DOHH2 (cell line): ENCODE measurements around the gene GRIN2D.

Experiments used
- H3F3A ChIP-seq: fragments of 200-600 bp; sonication (generic), shearing (Covaris generic); 2 replicates; pipeline ENCODE4 v1.6.0; 2016; ENCODE audit warnings: antibody characterized with exemption, mild to moderate bottlenecking; ENCODE audit not compliant: control insufficient read depth, insufficient read depth
- H3K27ac ChIP-seq: fragments of 200-600 bp; sonication (generic); 2 replicates; pipeline ENCODE4 v1.5.1; 2014; ENCODE audit warnings: low read depth, mild to moderate bottlenecking, low read length, moderate library complexity
- H3K27me3 ChIP-seq: fragments of 200-600 bp; sonication (generic); 2 replicates; pipeline ENCODE4 v1.6.1; 2014; ENCODE audit warnings: mild to moderate bottlenecking, low read length, mixed read lengths; ENCODE audit not compliant: control insufficient read depth
- H3K36me3 ChIP-seq: fragments of 200-600 bp; sonication (generic); 2 replicates; pipeline ENCODE4 v1.6.1; 2014; ENCODE audit warnings: mild to moderate bottlenecking, low read length, moderate library complexity, mixed read lengths; ENCODE audit not compliant: control insufficient read depth
- H3K4me1 ChIP-seq: fragments of 200-600 bp; sonication (generic); 2 replicates; pipeline ENCODE4 v1.6.1; 2014; ENCODE audit warnings: mild to moderate bottlenecking, low read length, mixed read lengths; ENCODE audit not compliant: control insufficient read depth
- H3K4me2 ChIP-seq: fragments of 200-600 bp; sonication (generic); 2 replicates; pipeline ENCODE4 v1.6.0; 2014; ENCODE audit warnings: mild to moderate bottlenecking, low read length, moderate library complexity
- H3K4me3 ChIP-seq: fragments of 200-600 bp; sonication (generic); 2 replicates; pipeline ENCODE4 v1.5.1; 2014; ENCODE audit warnings: mild to moderate bottlenecking, low read length, mixed read lengths
- H3K79me2 ChIP-seq: fragments of 200-600 bp; sonication (generic); 2 replicates; pipeline ENCODE4 v1.6.1; 2014; ENCODE audit warnings: mild to moderate bottlenecking, low read length, mixed read lengths; ENCODE audit not compliant: control insufficient read depth
- H3K9me2 ChIP-seq: fragments of 200-600 bp; sonication (generic); replicated peaks from 2 replicates; pipeline ENCODE4 v1.6.1; 2014; ENCODE audit warnings: mild to moderate bottlenecking, low read length, mixed read lengths; ENCODE audit not compliant: control insufficient read depth
- H3K9me3 ChIP-seq: fragments of 200-600 bp; sonication (generic); 2 replicates; pipeline ENCODE4 v1.6.1; 2014; ENCODE audit warnings: antibody characterized with exemption, low read length, mixed read lengths; ENCODE audit not compliant: control insufficient read depth, insufficient read depth
- H4K20me1 ChIP-seq: fragments of 200-600 bp; sonication (generic); 2 replicates; pipeline ENCODE4 v1.6.0; 2014; ENCODE audit warnings: low read depth, mild to moderate bottlenecking, antibody characterized with exemption, low read length, moderate library complexity; ENCODE audit not compliant: control insufficient read depth, insufficient read depth
- EZH2phosphoT487 ChIP-seq: fragments of 200-600 bp; sonication (generic); IDR thresholded peaks from 2 replicates; pipeline ENCODE4 v1.6.1; 2017; ENCODE audit warnings: borderline replicate concordance, mild to moderate bottlenecking, antibody characterized with exemption, low read length, moderate library complexity, mixed read lengths
- TF ChIP-seq, protein P1 (sequence below): fragments of 200-600 bp; sonication (generic); IDR thresholded peaks from one replicate; pipeline ENCODE4 v1.5.1; 2014; ENCODE audit warnings: antibody characterized with exemption, mild to moderate bottlenecking, low read depth, low read length; ENCODE audit not compliant: poor library complexity, severe bottlenecking

GRIN2D gene

DNA sequence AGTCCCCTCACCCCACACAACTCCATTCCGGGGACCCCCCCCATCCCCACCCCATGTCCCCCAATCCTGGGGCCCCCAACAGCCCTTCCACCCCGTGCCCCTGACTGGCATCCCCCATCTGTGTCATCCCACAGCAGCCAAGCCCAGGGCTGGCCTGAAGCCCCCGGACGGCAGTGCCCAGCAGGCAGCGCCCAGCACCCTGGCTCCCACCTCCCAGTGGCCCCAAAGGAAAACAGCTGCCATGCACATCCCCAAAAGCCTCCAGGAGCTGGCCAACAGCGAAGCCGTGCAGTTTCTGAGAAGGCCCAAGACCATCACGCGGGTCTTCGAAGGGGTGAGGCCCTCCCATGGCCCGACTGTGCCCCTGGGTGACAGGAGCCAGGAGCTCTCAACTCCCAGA is 27.9 kb upstream of the GRIN2D start:
- Histone ChIP-seq H3K79me2 (no peaks in the 10 kb centered on the region), H4K20me1 (no peaks in the 10 kb centered on the region), H3K9me3 (no peaks in the 10 kb centered on the region), H3K27ac (no peak overlapping the region), H3F3A (no peaks in the 10 kb centered on the region), H3K27me3 (no peaks in the 10 kb centered on the region), H3K9me2 (no peaks in the 10 kb centered on the region), H3K4me3 (no peak overlapping the region), H3K36me3 (peaks cover 4% of the 10 kb centered on the region; the same call in 1 of the 2 replicates), H3K4me1 (peaks cover 17% of the 10 kb centered on the region), H3K4me2 (no peak overlapping the region)
- TF ChIP-seq, protein P1, sequence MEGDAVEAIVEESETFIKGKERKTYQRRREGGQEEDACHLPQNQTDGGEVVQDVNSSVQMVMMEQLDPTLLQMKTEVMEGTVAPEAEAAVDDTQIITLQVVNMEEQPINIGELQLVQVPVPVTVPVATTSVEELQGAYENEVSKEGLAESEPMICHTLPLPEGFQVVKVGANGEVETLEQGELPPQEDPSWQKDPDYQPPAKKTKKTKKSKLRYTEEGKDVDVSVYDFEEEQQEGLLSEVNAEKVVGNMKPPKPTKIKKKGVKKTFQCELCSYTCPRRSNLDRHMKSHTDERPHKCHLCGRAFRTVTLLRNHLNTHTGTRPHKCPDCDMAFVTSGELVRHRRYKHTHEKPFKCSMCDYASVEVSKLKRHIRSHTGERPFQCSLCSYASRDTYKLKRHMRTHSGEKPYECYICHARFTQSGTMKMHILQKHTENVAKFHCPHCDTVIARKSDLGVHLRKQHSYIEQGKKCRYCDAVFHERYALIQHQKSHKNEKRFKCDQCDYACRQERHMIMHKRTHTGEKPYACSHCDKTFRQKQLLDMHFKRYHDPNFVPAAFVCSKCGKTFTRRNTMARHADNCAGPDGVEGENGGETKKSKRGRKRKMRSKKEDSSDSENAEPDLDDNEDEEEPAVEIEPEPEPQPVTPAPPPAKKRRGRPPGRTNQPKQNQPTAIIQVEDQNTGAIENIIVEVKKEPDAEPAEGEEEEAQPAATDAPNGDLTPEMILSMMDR, result no peak
- no peak for TF ChIP-seq EZH2phosphoT487

DNA sequence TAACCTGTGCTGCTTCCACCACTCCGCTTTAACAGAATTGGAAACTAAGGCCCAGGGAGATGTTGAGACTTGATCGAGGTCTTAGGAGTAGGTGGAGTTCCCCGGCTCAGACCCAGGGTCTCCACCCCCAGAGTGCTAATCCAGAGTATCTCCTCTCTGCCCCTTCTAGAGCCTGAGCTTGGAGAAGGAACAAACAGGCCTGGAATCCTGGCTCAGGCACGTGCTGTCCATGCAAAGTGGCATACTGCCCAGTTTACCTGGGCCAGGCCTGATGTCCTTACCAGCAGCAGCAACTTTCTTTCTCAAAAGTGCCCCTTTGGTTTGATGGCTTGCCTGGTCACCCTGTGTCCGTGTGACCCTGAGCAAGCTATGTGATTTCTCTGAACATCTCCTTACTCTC is 25.6 kb upstream of the GRIN2D start:
- no peaks in the 10 kb centered on the region for H3K27me3 ChIP-seq
- H3K36me3 ChIP-seq, result no peaks in the 10 kb centered on the region
- no peak overlapping the region for H3K27ac ChIP-seq
- H3K9me3 ChIP-seq, result no peaks in the 10 kb centered on the region
- no peak overlapping the region for H3K4me2 ChIP-seq
- H3F3A ChIP-seq, result no peaks in the 10 kb centered on the region
- TF ChIP-seq, protein P1, result no peak
- TF ChIP-seq EZH2phosphoT487, result no peak
- peaks cover 12% of the 10 kb centered on the region for H3K4me1 ChIP-seq
- H3K79me2 ChIP-seq, result no peaks in the 10 kb centered on the region
- H4K20me1 ChIP-seq, result no peaks in the 10 kb centered on the region
- no peaks in the 10 kb centered on the region for H3K9me2 ChIP-seq
- no peak overlapping the region for H3K4me3 ChIP-seq

DNA sequence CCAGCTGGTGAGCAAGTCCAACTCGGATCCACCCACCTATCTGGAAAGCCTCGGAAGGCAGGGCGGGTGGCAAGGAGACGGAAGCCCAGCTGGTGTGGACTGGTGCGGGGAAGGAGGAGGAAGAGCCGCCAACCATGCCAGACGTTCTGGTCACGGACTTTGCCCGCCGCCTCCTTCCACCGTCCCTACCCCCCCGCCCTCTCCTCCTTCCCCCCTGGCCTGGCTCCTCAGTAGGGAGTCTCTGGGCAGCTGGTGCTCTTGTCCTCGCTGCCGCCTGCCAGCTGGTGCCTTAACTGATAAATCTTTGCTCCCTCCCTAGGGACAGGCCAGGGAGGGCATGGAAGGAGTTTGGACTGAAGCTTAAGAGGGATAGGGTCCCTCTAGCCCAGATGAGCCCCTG is 24.5 kb upstream of the GRIN2D start:
- Histone ChIP-seq H3K4me1 (peaks cover 8% of the 10 kb centered on the region), H4K20me1 (no peaks in the 10 kb centered on the region), H3K36me3 (no peaks in the 10 kb centered on the region), H3F3A (no peaks in the 10 kb centered on the region), H3K9me3 (no peaks in the 10 kb centered on the region), H3K4me2 (no peak overlapping the region), H3K4me3 (no peak overlapping the region), H3K27me3 (no peaks in the 10 kb centered on the region), H3K27ac (no peak overlapping the region), H3K9me2 (no peaks in the 10 kb centered on the region), H3K79me2 (no peaks in the 10 kb centered on the region)
- no peak for TF ChIP-seq EZH2phosphoT487
- TF ChIP-seq, protein P1, result no peak

DNA sequence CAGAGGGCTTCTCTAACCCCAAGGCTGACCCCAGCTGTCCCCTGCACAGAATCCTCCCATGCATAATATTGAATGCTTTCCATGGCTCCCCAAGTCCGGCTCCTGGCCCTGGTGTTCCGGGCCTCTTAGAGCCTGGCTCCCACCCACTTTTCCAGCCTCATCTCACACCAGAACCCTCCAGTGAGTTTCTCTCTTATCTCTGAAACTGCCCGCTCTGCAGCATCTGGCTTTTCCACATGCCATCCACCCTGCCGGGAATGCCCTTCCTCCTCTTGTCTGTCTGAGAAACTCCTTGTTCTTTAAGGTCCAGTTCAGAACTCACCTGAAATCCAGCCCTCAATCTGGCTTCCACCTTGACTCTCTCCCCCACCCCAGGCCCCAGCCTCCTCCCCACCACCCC is 22.5 kb upstream of the GRIN2D start:
- Histone ChIP-seq H3K9me3 (no peaks in the 10 kb centered on the region), H3K27ac (no peak overlapping the region), H3K4me3 (no peak overlapping the region), H3K79me2 (no peaks in the 10 kb centered on the region), H3K36me3 (no peaks in the 10 kb centered on the region), H3K4me1 (no peaks in the 10 kb centered on the region), H3F3A (no peaks in the 10 kb centered on the region), H3K4me2 (no peak overlapping the region), H3K9me2 (no peaks in the 10 kb centered on the region), H3K27me3 (no peaks in the 10 kb centered on the region), H4K20me1 (no peaks in the 10 kb centered on the region)
- TF ChIP-seq EZH2phosphoT487, result no peak
- TF ChIP-seq, protein P1, result no peak
